Endothelial cell (in vitro differentiated cells): ENCODE data around the gene DENND6A. TPM values are rescaled to one million over a fixed set of nuclear protein-coding genes. Genes with fewer than 3 reads are reported as not detected.

Experiments used
- DNase-seq: peaks from one replicate; pipeline ENCODE4 v3.0.0; 2021; ENCODE audit warnings: low spot score
- H3K27ac Mint-ChIP-seq: one replicate; pipeline ENCODE4 v1.8.0; 2021; ENCODE audit warnings: mixed read lengths, inconsistent platforms; ENCODE audit not compliant: unreplicated experiment
- H3K27me3 Mint-ChIP-seq: one replicate; pipeline ENCODE4 v1.8.0; 2021; ENCODE audit warnings: mild to moderate bottlenecking, moderate library complexity, mixed read lengths, inconsistent platforms; ENCODE audit not compliant: unreplicated experiment
- H3K36me3 Mint-ChIP-seq: one replicate; pipeline ENCODE4 v1.8.0; 2021; ENCODE audit warnings: mild to moderate bottlenecking, low read depth, mixed read lengths, inconsistent platforms; ENCODE audit not compliant: unreplicated experiment
- H3K4me1 Mint-ChIP-seq: one replicate; pipeline ENCODE4 v1.8.0; 2021; ENCODE audit warnings: mild to moderate bottlenecking, mixed read lengths, inconsistent platforms; ENCODE audit not compliant: unreplicated experiment
- H3K4me3 Mint-ChIP-seq: one replicate; pipeline ENCODE4 v1.8.0; 2021; ENCODE audit warnings: mild to moderate bottlenecking, mixed read lengths, inconsistent platforms; ENCODE audit not compliant: unreplicated experiment
- H3K9me3 Mint-ChIP-seq: one replicate; pipeline ENCODE4 v1.8.0; 2021; ENCODE audit warnings: mixed read lengths, inconsistent platforms; ENCODE audit not compliant: unreplicated experiment
- CTCF ChIP-seq: fragments of 200-600 bp; sonication (generic); IDR thresholded peaks from one replicate; pipeline ENCODE4 v1.5.0; 2021; ENCODE audit warnings: antibody characterized with exemption; ENCODE audit not compliant: unreplicated experiment
- total RNA-seq: library from RNA; stranded (reverse); fragmentation: NEBNext Ultra II Directional; extraction: Animal tissue kit (Norgen Biotek cat#: 25700); gene quantifications from one replicate; pipeline ENCODE4 v1.2.1, GENCODE V29; 2021; ENCODE audit not compliant: unreplicated experiment

DENND6A gene
- total RNA-seq, 1 donor from 2014 or later = 25.3 TPM

- peaks cover 1% of the 10 kb centered on the region for H3K27me3 Mint-ChIP-seq
- TF ChIP-seq CTCF = no peak
- DNase-seq = no peak
- H3K9me3 Mint-ChIP-seq = no peaks in the 10 kb centered on the region
- no peaks in the 10 kb centered on the region for H3K4me1 Mint-ChIP-seq
- H3K4me3 Mint-ChIP-seq = no peak overlapping the region
- no peaks in the 10 kb centered on the region for H3K36me3 Mint-ChIP-seq
- H3K27ac Mint-ChIP-seq = no peak overlapping the region
Measured at GRCh38 chr3:57727106-57727505, 34.2 kb upstream of the DENND6A start.

GRCh38 chr3:57726397-57726796 is 33.5 kb upstream of the DENND6A start:
- Mint-ChIP-seq H3K27me3 (peaks cover 1% of the 10 kb centered on the region), H3K27ac (no peak overlapping the region), H3K4me1 (no peaks in the 10 kb centered on the region), H3K36me3 (no peaks in the 10 kb centered on the region), H3K4me3 (no peak overlapping the region), H3K9me3 (no peaks in the 10 kb centered on the region)
- DNase-seq = no peak
- no peak for TF ChIP-seq CTCF

GRCh38 chr3:57718118-57718517 is 25.2 kb upstream of the DENND6A start:
- Mint-ChIP-seq H3K27ac (no peak overlapping the region), H3K4me3 (no peak overlapping the region)

GRCh38 chr3:57717205-57717868 is 24.5 kb upstream of the DENND6A start:
- H3K9me3 Mint-ChIP-seq = no peaks in the 10 kb centered on the region
- no peak for DNase-seq
- H3K27me3 Mint-ChIP-seq = no peaks in the 10 kb centered on the region
- H3K4me3 Mint-ChIP-seq = no peak overlapping the region
- no peaks in the 10 kb centered on the region for H3K36me3 Mint-ChIP-seq
- TF ChIP-seq CTCF = no peak
- H3K27ac Mint-ChIP-seq = no peak overlapping the region
- no peaks in the 10 kb centered on the region for H3K4me1 Mint-ChIP-seq

More at GRCh38 chr3:57718118-57718517, 25.2 kb upstream of the DENND6A start:
- no peak for TF ChIP-seq CTCF
- H3K9me3 Mint-ChIP-seq = no peaks in the 10 kb centered on the region
- DNase-seq = no peak
- no peaks in the 10 kb centered on the region for H3K36me3 Mint-ChIP-seq
- no peaks in the 10 kb centered on the region for H3K4me1 Mint-ChIP-seq
- H3K27me3 Mint-ChIP-seq = no peaks in the 10 kb centered on the region

- H3K27me3 Mint-ChIP-seq = no peaks in the 10 kb centered on the region
- no peak overlapping the region for H3K27ac Mint-ChIP-seq
- no peaks in the 10 kb centered on the region for H3K9me3 Mint-ChIP-seq
- no peak for TF ChIP-seq CTCF
- no peaks in the 10 kb centered on the region for H3K36me3 Mint-ChIP-seq
- no peak for DNase-seq
- H3K4me3 Mint-ChIP-seq = no peak overlapping the region
- H3K4me1 Mint-ChIP-seq = no peaks in the 10 kb centered on the region
Measured at GRCh38 chr3:57715686-57716085, 22.8 kb upstream of the DENND6A start.
